G401.6 (cell line): ENCODE measurements around the gene MAL.
"Not testable (repeated sequence)": the region's sequence is repeated elsewhere in the genome, so short reads cannot be mapped to it uniquely, and the experiment has no call there.

Source experiments
- FAIRE-seq: peaks from 2 replicates; lab custom pipeline; 2012; peaks lifted over from hg19 to GRCh38; lab: Jason Lieb, UNC

Gene MAL

DNA sequence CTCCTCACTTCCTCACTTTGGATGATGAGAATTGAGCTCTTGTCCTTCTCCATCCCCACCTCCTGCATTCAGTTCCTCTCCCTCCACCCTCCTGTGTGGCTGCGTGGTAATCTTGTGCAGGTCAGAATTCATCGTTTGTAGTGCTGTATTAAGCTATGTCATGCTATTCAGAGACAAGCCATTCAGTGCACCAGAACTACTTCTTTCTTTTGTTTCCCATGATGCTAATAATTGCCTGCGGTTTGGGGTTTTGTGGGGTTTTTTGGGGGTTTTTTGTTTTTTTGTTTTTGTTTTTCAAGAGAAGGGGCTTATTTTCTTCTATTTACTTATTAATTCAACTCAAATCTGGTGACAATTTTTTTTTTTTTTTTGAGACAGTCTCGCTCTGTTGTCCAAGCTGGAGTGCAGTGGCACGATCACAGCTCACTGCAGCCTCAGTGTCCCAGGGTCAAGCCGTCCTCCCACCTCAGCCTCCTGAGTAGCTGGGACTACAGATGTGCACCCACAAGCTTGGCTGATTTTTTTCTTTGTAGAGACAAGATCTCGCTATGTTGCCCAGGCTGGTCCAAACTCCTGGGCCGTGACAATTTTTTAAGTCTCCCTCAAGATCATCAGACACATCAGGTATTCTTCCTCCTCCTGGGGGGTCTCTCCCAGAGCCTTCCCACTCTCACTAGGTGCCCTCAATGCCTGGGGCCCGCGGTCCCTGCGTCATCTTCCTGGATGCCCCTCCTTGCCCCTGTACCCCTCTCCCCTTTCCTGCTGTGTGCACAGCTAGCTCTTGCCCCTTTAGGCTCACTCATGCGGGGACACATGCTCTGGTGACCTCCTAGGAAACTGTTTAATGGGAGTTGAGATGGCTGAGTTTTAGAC, 37.8 kb downstream of the MAL start:
- no peak for FAIRE-seq

DNA sequence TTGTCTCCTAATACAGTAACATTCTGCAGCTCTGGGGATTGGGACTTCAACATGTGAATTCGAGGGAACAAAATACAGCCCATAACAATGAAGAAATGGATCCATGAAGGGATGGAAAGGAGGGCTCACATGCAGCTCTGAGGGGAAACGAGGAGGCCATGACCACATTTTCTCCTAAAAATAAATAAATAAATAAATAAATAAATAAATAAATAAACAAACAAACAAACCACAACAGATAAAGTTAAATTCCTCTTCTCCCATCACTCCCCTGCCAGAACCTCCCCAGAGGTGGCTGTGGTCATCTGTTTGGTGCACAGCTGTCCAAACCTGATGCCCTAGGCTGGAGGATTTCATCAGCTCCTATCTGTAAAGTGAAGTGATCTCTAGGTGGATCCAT, 42.7 kb downstream of the MAL start:
- FAIRE-seq = no peak

DNA sequence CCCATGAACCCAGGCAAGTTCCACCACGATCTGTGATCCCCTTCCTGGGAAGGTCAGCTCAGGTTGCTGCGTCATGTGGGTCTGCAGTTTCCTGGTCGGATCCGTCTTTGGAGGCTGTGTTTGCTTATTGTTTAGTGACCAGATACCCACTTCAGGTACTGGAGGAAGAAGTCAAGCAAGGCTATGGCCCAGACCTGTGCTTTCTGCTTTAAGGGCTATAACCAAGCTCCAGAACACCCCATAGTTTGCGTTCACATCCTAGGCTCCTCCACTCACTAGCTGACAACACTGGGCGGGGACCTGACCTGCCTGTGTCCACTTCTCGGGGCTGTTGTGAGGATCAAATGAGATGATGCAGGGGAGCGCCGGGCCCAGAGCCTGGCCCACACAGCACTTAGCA, 44.0 kb downstream of the MAL start:
- FAIRE-seq = no peak

DNA sequence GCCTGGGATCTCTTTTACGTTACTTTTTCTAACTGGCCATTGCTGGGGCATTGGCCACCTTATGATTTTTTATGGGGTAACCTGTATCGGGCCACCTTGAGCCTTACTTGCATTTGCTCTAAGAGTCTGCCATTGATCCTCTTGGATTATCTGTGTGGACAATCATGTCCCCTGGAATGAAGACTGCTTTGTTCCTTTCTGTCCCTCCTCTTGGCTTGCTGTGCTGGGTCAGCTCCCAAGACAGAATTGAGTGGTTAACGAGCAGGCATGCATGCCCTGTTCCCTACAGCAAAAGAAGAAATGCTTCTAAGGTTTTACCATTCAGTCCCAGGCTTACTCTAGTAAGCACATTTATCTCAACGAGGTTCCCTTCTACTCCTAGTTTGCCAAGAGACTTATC, 46.3 kb downstream of the MAL start:
- FAIRE-seq = no peak

DNA sequence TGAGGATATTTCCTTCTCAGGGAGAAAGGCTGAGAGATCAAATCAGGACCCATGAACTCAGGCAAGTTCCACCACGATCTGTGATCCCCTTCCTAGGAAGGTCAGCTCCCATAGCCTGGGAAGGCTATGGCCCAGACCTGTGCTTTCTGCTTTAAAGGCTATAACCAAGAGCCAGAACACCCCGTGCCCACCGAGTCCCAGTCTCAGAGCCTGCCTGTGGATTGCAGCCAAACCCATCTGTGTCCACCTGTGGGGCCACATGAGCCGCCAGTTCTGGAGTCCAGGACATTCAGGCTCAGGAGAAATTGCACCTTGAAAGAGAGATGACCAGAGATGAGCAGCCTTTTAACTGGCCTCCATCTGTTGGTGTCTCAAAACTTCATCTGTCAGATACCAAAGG, 46.9 kb downstream of the MAL start:
- no peak for FAIRE-seq

DNA sequence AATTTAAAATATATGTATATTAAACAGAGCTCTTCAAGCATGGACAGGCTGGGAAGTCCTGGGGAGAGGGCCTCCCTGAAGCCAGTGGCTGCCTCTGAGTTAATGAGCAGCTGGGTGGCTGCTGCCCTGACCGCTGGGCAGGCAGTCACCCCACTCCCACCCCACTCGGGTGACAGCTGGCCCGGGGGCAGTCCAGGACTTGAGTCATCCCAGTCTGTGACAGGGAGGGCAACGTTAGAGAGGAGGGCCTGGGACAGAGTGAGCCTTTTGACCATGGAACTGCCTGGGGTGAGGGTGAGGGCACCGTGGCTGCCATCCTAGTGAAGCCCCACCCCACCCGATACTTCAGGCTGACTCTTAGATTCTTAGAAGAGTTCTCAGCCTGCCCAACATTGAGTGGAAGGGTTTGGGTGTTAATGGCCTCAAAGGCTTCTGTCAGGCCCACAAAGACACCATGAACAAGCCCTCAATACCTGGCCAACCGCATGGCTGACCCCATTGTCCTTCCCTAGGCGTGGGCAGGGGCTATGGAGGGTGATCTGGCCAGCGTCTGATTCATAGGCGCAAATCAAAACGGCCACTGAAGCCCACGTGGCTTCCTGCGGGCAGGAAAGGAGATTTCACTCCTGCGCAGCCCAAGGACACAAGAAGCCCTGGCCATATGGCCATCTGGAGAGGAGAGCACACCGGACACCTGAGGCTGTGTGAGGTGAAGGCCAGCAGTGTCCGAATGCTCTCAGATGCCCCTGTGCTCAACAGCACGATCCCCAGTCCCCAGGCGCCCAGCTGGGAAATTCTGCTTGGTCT, 48.6 kb downstream of the MAL start:
- no peak for FAIRE-seq

DNA sequence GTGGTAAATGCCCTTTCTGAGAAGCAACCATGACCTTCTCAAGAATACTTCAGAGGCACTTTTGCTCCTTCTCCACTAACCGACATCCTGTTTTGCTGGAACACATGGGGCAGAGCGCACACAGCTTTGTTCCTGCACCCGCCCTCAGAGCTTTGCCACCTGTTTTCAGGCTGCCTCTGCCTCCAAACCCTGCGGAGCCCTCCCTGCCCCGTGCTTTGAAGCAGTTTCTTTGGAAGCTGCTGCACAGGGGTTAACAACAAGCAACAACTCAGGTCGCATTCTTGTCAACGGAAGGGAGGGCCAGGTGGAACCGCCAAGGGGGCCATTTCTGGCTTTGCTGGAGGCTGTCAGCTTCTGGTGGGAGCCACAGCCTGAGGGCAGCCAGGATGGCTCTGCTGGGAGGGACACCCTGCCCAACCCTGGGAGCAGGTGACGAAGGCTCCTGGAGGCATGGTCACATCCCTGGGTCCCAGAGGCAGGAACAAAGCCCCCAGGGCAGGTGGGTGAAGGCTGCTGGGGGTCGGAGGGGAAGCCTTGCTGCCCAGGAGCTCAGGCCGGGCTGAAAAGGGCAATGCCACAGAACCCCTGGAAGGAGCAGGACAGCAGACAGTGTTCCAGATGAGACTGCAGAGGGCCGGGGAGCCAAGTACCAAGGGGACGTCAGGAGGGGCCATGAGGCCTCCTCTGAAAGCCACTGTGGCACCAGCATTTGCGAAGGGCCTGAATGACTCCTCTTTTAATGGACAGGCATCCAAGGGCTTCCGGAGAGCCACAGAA, 49.3 kb downstream of the MAL start:
- no peak for FAIRE-seq

DNA sequence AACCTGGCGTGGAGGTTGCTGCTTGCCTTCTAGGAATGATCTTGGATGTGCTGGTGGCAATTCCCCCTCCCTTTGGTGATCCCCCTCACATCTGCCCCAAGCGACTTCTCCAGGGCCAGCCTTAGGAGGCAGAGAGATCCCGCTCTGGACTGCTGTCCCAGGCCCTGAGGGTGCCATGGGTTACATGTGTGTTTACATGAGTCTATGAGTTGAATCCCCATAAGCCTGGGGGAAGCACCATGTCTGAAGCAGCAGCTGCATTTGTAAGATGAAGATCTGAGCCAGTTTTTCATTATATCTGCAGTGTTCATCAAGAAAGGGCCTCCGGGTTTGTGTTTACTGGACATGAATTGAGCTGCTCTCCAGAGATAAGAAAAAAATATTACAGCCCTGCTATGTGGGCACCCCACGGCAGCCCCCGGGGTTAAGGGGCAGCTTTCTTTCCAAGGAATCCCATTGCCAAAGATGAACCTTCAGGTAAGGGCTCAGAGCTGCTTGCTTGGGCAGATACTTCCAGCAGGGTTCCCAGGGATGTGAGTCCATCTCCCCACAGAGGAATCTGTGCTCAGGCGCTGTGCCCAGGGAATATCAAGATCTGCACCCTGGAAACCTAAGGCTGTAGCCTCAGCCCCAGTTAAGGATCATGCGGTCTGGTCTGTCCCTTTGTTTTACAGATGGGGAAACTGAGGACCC, 50.1 kb downstream of the MAL start:
- FAIRE-seq = no peak

DNA sequence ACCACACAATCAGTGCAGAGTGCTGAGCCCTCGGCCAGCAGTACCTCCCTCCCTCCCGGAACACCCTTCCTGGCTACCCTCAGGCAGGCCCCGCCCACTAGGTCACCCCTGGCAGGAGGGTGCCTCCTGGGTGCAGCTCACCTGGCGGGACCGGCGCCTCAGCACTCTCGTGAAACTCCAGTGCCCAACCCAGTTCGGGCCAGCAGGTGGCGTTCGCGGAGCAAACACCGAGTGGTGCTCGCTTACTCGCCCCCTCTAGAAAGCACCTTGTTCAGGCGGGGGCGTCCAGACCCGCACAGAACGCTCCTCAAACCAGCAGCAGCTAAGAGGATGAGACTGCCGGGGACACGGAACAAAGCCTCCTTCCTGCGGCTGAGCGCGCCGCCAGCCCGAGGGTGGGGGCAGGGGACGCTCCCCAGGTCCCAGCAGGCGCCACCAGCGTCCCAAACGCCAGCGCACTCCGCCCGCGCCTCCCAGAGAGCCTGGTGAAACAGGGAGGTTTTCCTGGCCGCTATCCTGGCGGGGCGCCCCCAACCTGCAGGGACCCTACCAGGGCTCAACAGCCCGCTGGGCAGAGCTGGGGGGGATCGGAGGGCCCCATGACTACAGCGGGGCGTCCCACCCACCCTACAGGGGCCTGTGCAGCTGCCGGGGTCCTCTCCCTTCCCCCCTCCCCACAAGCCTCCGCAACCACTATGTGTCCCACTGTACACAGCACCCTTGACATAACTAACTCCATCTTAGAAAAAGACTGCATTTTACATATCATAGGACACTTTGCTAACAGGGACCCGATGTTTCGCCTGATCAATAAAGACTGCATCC, 51.4 kb downstream of the MAL start:
- FAIRE-seq = no peak

DNA sequence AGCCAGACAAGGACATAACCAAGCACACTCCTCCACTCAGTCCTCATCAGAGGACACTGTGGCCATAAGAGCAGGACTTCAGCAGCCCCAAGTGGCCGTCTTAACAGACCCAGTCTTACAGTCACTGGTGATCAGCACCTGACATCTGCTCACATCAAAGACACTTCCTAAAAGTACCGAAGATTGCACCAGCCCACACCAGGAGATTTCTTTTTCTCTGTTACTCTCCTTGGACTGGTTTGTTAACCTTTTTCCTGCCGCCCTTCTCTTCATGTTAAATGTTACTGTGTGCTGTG, 52.0 kb downstream of the MAL start:
- FAIRE-seq = no peak

DNA sequence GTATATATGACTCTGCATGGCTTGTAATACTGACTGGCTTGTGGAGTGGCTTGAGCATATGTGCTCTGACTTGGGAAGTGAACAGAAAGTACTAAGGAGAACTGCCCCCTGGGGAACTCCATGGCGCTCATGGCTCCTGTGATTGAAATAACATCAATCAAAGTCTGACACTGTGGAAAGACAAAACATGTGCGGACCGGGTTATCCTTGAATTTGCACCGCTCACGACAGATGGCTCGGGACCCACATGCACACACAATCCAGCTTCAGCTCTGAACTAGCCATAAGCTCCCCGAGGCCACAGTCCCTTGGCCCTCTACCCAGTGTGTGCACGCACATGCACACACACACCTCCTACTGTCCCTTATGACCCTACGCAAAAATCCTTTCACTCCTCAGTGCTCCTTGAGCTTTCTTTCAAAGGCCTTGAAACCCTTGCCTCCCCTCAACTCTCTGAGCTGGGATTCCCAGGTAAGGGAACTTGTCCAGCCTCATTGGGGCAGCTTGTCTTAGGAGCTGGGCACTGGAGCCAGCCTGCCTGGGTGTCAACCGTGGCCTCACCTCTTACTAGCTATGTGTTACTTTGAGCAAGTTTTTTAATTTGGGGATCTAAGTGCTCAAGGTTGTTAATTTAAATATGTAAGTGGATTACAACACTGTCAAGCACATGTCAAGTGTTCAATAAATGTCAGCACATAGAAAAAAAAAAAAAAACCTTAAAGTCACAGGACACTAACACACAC, 52.5 kb downstream of the MAL start:
- FAIRE-seq = no peak

DNA sequence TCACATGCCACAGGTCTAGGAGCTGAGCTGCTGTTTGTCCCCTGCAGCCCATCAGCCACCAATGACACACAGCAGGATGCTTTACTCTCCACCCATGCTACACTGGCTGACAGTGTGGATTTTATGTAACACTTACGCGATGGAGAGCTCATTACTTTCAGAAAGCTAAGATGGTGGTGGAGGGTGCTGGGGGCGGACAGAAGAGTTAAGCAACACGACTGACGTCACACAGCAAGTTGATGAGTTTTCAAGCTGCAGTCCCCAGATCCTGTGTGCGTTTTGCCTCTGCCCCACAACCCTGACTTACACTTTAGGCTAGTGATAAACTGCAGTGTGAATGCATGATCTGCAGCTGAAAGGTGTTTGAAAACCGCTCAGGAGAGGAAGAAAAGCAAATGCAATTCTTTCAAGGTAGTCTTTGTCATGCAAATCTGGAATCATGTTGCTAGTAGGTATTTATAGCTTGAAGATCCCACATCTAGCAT, 53.7 kb downstream of the MAL start:
- no peak for FAIRE-seq

DNA sequence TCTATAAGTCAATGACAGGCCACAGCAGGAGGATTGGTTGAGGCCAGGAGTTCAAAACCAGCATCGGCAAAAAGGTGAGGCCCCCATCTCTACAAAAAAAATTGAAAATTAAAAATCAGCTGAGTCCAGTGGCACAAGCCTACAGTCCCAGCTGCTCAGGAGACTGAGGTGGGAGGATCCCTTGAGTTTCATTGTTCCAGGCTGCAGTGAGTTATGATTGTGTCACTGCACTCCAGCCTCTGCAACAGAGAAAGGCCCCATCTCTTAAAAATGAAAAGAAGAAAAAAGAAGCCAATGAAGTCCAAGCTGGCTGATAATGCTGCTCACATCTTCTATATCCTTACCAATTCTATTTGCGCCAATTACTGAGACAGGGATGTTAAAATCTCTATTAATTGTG, 57.0 kb downstream of the MAL start:
- FAIRE-seq = no peak

DNA sequence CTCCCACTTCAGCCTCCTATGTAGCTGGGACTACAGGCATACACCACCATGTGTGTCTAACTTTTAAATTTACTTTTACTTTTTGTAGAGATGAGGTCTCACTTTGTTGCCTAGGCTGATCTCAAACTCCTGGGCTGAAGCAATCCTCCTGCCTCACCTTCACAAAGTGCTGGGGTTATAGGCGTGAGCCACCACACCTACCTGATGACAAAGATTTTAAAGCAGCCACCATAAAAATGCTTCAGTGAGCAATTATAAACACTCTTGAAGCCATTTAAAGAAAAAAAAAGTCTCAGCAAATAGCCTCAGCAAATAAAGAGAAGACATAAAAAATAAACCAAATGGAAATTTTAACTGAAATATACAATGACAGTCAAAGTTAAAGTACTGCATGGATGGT, 60.5 kb downstream of the MAL start:
- FAIRE-seq = no peak

DNA sequence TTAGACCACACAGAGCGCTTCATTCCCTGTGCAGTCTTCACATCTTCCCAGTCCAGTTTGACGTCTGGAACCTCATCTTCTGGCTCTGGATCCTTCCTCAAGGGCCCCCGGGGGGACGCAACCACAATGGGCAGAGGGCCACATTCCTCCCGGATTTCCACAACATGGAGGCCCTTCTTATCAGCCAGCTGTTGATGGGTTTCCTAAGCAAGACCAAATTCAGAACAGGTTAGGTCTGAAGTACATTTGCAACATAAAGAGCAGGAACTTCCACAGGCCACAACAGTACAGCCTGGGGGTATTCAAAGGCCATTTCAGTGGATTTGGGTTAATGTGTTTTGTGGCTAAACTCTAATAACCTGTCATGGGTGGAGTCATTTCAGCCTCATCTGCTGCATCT, 61.9 kb downstream of the MAL start:
- no peak for FAIRE-seq

DNA sequence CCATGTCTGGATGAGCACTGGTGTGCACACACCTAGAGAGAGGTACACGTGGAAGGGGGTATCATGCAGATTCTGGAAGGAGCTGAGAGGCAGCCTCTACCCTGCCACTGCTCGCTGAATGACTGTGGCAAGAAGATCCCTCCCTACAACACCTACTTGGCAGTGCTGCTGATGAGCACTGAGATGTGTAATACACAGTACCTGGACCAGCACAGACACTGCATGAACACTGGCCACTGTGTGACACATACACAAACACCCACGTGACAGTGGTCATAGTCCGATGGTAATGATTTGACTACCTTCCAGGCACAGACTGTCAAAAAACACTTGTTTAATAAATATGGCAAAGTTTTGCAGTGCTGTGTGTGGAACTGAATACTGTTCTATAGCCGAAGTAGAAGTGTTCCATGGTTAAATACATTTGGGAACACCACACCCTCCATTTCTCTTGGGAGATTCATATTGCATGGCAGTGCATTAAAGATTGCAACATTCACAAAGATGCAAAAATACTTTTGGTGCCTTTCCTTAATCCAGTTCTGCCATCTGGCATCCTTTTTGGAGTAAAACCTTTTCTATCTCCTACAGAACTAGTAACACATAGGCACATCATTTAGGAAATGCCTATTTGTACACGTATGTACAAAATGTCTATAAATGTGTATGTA, 66.5 kb downstream of the MAL start:
- FAIRE-seq = no peak

DNA sequence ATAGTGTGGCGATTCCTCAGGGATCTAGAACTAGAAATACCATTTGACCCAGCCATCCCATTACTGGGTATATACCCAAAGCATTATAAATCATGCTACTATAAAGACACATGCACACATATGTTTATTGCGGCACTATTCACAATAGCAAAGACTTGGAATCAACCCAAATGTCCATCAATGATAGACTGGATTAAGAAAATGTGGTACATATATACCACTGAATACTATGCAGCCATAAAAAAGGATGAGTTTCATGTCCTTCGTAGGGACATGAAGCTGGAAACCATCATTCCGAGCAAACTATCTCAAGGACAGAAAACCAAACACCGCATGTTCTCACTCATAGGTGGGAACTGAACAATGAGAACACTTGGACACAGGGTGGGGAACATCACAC, 72.8 kb downstream of the MAL start:
- FAIRE-seq = not testable (repeated sequence)

DNA sequence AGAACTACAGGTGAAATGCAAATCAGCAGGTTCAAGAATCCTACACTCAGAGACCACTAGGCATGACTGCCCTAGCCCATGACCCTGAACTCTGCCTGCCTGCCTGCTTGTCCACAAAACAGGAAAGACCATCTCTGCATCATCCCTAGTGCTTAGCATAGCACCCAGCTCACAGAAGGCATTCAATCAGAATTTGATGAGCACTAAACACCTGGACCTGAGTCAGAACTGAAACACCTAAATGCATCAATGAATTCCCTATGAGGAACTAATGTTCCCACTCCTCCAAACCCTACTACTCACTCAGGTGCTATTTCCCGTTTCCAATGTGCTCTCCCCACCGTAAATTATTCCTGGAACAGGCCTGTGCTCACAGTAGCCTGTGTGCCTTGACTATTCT, 74.4 kb downstream of the MAL start:
- no peak for FAIRE-seq
